UCSD-AML1 (cell line): ENCODE measurements around the gene TDRD7.

Experiments used
- DNase-seq: peaks from one replicate; lab custom pipeline; 2025; ENCODE audit not compliant: unreplicated experiment; lab: John Stamatoyannopoulos, UW

TDRD7 gene

DNA sequence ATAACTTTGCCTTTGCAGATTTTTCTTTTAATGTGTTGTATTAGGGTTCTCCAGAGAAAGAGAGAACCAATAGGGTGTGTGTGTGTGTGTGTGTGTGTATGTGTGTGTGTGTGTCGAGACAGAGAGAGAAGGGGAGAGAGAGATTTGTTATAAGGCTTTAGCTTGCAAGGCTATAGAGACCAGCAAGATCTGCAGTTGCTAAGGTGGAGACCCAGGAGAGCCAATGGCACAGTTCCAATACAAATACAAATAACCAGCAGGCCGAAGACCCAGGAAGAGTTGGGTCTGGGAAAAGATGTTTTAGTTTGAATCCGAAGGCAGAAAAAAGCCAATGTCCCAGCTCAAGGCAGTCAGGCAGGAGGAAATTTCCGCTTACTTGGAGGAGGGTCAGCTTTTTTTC lies 112.5 kb downstream of the TDRD7 start:
- DNase-seq: no peak

DNA sequence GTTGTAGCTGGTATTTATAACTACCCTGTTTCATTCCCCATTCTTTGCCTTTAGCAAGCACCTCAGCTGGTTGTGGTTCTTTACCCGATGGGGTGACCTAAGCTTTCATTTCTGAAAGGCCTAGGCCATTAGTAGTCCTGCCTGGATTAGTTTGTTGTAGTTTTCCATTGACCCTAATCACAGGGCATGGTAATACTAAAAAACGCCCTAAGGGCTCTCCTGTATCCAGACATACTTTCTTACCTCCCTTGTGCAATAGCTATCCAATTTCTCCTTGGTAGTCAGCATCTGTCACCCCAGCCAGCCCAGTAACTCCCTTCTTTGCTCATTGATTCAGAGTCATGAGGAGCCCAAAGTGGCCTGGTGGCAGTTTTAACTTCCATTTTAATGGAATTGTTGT lies 113.6 kb downstream of the TDRD7 start:
- DNase-seq: no peak

DNA sequence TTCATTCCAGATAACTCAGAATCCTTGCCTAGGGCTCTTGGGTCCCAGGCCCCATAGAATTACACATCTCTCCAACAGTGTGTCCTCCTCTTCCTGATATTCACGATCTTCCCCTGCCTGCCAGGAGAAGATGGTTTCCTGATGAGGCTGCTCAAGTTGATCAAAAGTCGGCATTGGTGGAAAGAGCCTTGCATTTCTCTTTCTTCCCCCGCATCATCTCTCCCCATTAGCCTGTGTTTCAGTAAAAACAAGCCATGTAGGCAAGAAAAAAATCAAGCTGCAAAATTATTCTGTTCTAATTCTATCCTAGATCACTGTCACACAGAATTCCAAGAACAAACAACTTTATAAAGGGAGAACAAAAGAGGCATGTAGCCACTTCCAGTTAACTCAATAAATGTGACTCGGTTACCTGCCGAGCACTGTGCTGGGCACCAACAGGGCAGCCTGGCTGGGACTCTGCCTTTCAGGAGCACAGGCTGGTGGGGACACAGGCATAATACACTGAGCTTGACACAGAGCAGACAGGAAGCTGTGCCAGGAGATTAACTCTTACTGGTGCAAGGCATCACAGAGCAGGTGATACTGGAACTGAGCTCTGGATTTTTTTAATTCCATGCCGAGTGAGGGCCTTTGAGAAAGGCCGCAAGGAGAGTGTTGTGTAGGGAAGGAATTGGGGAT lies 115.1 kb downstream of the TDRD7 start:
- no peak for DNase-seq

DNA sequence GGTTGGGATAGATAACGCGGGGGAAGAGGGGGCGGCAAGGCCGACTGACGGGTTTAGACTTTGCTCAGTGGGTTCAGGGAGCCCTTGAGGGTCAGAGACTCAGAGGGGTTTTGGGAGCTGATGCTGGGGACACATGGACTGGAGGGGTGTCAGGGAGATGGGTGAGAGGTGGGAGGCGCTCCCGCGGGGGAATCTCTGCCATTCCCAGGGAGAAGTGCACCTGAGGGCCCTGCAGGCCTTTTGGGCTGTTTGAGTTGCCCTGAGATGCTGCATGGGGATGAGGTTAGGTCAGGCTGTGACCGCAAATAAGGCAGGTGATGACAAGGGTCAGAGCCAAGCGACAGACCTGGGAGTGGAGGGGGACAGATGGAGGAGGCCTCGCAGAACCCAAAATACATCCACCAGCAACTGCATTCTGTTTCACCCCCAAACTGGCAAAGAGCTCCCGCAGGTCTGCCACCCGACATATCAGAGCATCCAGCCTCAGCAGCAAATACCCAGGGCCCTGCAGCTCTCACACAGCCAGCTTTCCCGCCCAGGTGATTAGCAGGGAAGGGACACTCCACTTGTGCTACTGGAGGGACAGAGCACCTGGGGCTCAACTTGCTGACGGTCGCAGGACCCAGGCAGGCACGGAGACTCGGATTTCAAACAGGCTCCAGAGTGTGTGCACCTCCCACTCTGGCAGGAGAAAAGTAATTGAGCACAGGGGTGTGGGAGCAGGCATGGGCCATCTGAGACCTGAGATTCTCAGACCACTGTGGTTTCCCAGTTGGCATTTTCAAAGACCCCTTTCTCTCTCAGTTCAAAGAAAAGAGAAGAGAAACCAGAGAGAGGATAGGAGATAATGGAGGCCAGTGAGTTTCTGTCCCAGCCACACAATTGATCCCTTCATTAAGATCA lies 116.0 kb downstream of the TDRD7 start:
- no peak for DNase-seq

DNA sequence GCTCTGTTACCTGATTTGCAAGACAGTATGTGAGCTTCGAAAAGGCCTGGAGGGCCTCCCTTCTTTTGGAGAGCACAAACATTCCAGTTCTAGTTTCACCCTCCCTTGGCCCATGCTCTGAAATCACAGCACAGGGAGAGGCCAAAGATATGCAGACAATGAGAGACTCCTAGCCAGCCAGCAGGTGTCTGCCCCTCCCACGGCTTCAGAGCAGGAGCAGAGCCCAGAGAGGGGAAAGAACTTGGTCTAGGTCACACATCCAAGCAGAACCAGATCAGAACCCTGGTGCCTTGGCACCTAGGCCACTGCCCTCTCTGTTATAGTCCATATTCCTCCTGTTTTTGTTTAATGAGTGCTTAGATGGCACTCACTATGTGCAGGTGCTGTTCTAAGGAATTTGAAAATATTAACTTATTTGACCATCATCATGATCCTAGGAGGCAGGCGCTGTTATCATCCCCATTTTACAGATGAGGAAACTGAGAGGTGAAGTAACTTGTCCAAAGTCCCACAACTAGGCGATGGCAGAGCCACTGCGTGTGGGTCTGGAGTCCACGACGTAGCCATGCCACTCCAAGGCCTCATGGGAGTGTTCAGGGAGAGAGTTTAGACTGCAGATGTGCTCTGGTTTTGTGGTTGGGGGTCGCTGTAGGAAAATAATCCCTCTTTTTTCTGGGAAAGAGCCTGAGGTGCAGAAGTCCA lies 116.8 kb downstream of the TDRD7 start:
- no peak for DNase-seq

DNA sequence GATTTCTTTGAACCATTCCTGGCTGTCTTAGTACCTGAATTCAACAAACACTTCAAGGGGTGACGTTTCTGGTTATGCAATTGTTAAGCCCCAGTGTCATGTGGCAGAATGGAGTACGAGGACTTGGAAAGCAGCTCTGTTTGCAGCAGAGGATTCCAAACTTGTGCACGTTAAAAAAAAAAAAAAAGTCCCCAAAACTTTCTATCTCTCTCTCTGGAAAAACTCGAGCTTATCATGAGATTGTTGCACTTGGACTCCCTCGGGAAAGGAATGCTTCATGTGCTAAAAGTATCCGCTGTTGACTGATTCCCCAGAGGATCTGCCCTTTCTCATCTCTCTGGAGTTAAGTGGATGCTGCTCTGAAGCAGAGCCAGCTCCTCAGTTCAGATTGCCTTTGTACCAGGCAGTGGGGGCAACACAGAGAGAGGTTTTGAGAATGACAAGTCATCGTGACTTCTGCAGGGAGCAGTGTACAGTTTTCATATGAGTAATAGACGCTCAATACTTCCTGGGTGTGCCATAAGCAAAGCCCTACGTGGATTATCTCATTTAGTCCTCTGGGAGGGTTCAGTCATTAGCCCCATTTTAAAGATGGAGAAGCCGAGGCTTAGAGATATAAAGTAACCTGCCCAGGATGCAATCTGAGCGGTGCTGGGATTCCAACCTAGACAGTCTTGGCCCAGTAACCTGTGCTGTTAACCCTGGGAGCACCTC lies 117.6 kb downstream of the TDRD7 start:
- DNase-seq: no peak

DNA sequence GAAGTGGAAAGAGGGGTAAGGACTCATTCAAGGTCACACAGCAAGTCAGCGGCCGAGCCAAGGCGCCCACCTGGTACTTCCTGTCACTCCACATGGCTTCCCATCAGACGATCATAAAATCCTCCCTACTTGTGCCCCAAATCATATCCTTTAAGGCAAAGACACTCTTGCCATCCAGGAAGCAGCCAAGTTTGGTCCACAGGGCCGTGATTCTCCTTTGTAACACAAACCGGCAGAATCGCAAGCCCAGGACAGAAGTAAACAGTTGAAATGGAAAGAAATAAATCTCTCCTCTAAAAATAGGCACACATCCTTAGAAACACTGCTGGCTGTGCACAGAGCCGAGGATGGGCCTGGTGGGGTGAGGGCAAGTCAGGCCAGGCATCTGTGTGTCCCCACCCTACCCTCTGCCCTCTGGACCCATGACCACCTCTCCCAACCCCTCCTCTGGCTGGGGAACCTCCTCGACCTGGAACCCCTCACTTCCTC lies 120.0 kb downstream of the TDRD7 start:
- no peak for DNase-seq

DNA sequence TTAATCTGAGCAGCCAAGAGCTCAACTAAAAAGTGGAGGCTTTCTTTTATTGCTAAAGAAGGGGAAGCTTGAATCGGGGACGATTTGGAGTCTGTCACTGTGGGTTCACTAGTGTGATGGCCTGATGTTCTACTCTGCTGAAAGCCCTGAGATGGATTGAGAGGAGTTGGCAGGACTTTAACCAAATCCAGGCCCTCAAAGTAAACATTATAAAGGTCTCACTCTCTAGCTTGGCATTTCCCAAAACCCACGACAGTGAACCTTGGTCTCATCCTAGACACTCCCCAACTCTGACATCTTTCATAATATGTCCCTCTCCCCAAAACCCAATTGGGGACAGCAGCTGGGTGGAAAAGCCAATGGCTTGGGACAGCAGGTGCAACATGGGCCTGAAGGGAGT lies 122.3 kb downstream of the TDRD7 start:
- DNase-seq: no peak

DNA sequence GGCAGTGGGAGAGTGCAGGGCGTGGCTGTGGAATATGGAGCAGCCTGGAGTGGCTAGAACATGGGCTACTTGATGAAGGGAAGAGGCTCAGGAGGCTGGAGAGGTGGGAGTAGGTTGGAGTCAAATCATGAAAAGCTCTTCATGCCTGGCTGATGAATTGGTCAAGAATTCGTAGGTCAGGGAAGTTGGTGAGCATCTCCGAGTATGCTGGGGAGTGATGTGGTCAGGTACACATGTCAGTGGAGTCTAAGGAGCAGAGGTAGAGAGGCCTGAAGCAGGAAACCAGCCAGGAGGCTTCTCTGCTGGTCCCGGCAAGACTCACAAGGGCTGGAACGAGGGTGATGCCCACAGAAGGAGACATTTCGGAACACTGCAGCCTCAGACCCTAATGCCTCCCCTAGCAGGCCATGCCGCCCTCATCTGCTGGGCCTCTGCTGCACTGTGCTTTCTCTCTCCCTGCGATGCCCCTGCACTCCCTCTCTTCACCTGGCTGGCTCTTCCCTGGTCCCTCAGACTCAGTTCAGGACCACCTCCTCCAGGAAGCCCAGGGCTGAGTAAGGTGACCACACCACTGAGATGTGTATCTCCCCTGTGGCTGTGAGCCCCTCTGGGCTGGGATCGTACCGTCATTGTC lies 123.2 kb downstream of the TDRD7 start:
- DNase-seq: no peak

DNA sequence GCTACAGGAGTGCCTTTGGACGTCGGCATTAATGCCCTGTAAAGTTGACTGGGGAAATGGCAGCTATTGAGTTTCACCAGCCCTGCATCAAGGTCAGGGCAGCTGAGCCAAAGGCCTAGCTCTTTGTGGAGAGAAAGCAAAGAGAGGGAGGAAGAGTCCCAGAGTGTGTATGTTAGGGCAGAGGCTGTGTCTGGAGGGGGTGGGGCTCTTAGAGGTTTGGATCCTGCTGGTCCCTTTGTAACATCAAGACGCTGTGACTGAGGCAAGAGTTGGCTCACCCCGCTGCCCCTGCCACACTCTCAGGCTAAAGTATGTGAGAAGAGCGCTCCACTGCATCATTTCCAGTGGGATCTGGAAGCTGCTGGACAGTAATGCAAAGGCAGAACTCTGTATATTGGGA lies 123.9 kb downstream of the TDRD7 start:
- no peak for DNase-seq

DNA sequence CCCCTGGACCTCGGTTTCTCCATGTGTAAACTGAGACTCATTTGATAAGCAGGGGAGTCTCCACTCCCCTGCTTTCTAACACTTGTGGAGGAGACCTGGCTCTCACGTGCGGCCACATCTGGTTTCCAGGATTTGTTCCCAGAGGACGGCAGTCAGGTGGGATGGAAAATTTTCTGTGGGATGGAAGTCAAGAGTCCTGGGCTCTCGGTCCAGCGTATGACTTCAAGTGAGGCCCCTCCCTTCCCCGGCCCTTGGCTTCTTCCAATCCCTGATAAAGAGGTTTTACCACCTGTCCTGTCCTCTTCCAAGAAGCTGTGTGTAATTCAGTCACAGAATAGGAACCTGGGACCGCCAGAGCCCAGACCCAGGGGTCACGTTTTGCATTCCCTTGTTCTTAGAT lies 124.6 kb downstream of the TDRD7 start:
- DNase-seq: no peak

DNA sequence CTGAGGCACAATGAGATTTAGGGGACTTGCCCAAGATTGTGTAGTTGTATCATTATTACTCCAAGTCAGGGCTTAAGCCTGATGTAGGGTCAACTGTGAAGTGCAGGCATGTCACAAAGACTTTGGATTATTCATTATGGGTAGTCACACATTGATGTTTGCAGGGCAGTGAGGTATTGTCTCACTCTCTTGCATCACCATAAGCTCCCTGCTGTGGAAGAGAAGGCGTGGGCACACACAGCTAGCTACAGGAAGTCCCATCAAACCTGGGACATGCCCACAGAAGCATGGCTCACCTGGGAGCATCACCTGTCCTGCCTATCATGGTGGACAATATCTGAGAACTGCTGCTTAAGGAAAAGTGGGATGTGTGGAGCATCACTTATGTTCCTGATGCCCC lies 131.7 kb downstream of the TDRD7 start:
- DNase-seq: no peak

DNA sequence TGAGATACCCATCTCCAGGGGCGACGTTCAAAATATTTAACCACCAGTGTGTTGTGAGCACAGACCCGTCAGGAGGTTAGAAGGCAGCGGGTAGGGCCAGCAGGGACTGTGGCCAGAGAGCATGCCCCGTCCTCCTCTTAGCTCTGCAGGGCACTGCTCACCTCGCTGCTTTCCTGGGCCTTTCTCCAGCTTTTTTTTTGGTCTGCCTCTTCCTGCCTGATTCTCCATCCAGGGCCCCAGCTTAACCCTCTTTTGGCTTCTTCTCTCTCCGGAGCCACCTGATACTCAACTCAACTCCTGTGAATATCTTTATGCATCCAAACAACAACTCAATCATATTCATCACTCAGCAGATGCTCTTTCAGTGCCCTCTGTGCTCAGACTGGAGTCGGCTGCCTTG lies 133.6 kb downstream of the TDRD7 start:
- no peak for DNase-seq
